Naive thymus-derived CD8-positive, alpha-beta T cell (primary cell): Measurements from ENCODE around the gene ELL2. TPM values are rescaled to one million over a fixed set of nuclear protein-coding genes. Genes with fewer than 3 reads are reported as not detected.
A peak's percentile ranks its signal among the peaks of the same experiment; 100 is the strongest.

ENCODE experiments used
- ATAC-seq, 2 donors: fragments of 150-1000 bp; cut with Tn5 transposase in 1 of 2; sonication (Bioruptor Pico), chemical (Tn5 transposase) in 1 of 2; 1 replicate in 1 of 2; 2 replicates in 1 of 2; pipeline ENCODE4 v1.10.0; 2021; ENCODE audit warnings: mild to moderate bottlenecking in 2 of 2, moderate library complexity in 2 of 2
- POLR2A ChIA-PET: fragments of 350-600 bp; sonication (Branson Sonifier 250); formaldehyde crosslinking; loops from one replicate; lab custom pipeline; 2021; ENCODE audit warnings: antibody characterized with exemption; lab: Charles Lee
- DNase-seq, 10 donors: peaks; one replicate each; pipeline versions ENCODE4 v3.0.0 to v3.0.0-alpha.2; 2020 to 2022
- H3K27ac Mint-ChIP-seq, 10 donors: one replicate each; pipeline ENCODE4 v1.8.0; 2020 to 2022; ENCODE audit warnings: mild to moderate bottlenecking in 10 of 10, mixed read lengths in 10 of 10, moderate library complexity in 4 of 10, inconsistent platforms in 1 of 10
- H3K27me3 Mint-ChIP-seq, 5 donors: one replicate each; pipeline ENCODE4 v1.8.0; 2021 to 2022; ENCODE audit warnings: mixed read lengths in 5 of 5
- H3K36me3 Mint-ChIP-seq, 3 donors: one replicate each; pipeline ENCODE4 v1.8.0; 2020 to 2022; ENCODE audit warnings: mixed read lengths in 3 of 3, mild to moderate bottlenecking in 2 of 3, inconsistent platforms in 1 of 3
- H3K4me1 Mint-ChIP-seq, 4 donors: one replicate each; pipeline ENCODE4 v1.8.0; 2021 to 2022; ENCODE audit warnings: mixed read lengths in 4 of 4
- H3K4me3 Mint-ChIP-seq, 10 donors: one replicate each; pipeline ENCODE4 v1.8.0; 2020 to 2022; ENCODE audit warnings: mild to moderate bottlenecking in 10 of 10, mixed read lengths in 10 of 10, moderate library complexity in 6 of 10, inconsistent platforms in 1 of 10
- H3K9me3 Mint-ChIP-seq, 9 donors: one replicate each; pipeline ENCODE4 v1.8.0; 2020 to 2022; ENCODE audit warnings: mixed read lengths in 9 of 9, mild to moderate bottlenecking in 3 of 9, inconsistent platforms in 1 of 9, moderate library complexity in 1 of 9
- polyA plus RNA-seq, 3 donors: library from polyadenylated mRNA; unstranded; fragments of 300-500 nt; fragmentation: Illumina TruSeq; gene quantifications; one replicate each; pipeline ENCODE4 v1.2.3, GENCODE V29; 2021
- total RNA-seq, 8 experiments: library from RNA in 2 of 8; stranded (reverse) in 2 of 8; gene quantifications; one replicate each; pipeline ENCODE4 v1.2.3 and lab custom pipeline; 2021 to 2026

ELL2 gene
- total and polyA plus RNA-seq, 5 experiments from 2014 or later = 1.8 to 13.8 (median 3.1) TPM

DNA sequence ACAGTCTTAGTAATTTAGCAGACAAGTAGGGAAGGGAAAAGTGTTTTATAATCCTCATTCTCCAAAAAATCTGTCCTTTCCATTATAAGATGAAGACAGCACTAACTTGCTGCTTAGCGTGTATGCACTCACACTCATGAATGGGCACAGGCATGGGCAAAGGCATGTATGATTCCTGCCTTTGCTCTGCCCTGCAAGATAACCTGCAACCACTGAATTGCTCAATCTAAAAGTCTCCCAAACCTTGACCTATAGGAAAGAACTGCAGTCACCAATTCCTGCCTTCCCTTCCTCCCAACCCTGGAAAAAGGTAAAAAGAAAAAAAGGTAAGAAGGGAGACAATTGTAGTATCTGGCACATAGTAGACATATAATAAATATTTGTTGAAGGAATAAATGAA lies 40.8 kb downstream of the ELL2 start:
- no peak overlapping the region for H3K4me3 Mint-ChIP-seq
- H3K27me3 Mint-ChIP-seq = no peaks in the 10 kb centered on the region
- POLR2A ChIA-PET = no interaction called here
- ATAC-seq = no peak
- DNase-seq = no peak
- no peaks in the 10 kb centered on the region for H3K9me3 Mint-ChIP-seq
- H3K4me1 Mint-ChIP-seq = peaks cover 8 to 27% (median 12%) of the 10 kb centered on the region in 4 donors
- H3K36me3 Mint-ChIP-seq = peaks cover 0 to 2% (median 0%) of the 10 kb centered on the region in 3 donors
- H3K27ac Mint-ChIP-seq = no peak overlapping the region

- peaks cover 0 to 2% (median 0%) of the 10 kb centered on the region in 3 donors for H3K36me3 Mint-ChIP-seq
- DNase-seq = no peak
- POLR2A ChIA-PET = no interaction called here
- no peaks in the 10 kb centered on the region for H3K27me3 Mint-ChIP-seq
- H3K4me3 Mint-ChIP-seq = no peak overlapping the region
- H3K27ac Mint-ChIP-seq = no peak overlapping the region
- no peak for ATAC-seq
- peaks cover 13 to 28% (median 15%) of the 10 kb centered on the region in 4 donors for H3K4me1 Mint-ChIP-seq
- no peaks in the 10 kb centered on the region for H3K9me3 Mint-ChIP-seq
Measured at GRCh38 chr5:95919658-95920057, 42.0 kb downstream of the ELL2 start.

- no peak for ATAC-seq
Measured at GRCh38 chr5:95918421-95919006, 43.1 kb downstream of the ELL2 start.

GRCh38 chr5:95917207-95917606 lies 44.4 kb downstream of the ELL2 start:
- Mint-ChIP-seq H3K27ac (no peak overlapping the region), H3K4me3 (no peak overlapping the region), H3K9me3 (no peaks in the 10 kb centered on the region), H3K27me3 (no peaks in the 10 kb centered on the region), H3K36me3 (peaks cover 5 to 11% (median 5%) of the 10 kb centered on the region in 3 donors), H3K4me1 (peaks cover 11 to 19% (median 15%) of the 10 kb centered on the region in 4 donors)
- DNase-seq (no peak), ATAC-seq (no peak)
- POLR2A ChIA-PET = no interaction called here

More at GRCh38 chr5:95918421-95919006, 43.1 kb downstream of the ELL2 start:
- POLR2A ChIA-PET = no interaction called here
- peaks cover 13 to 19% (median 15%) of the 10 kb centered on the region in 4 donors for H3K4me1 Mint-ChIP-seq
- no peak for DNase-seq
- no peaks in the 10 kb centered on the region for H3K27me3 Mint-ChIP-seq
- peak overlapping the region in 1 of 10 donors; percentile 15 for H3K27ac Mint-ChIP-seq
- no peaks in the 10 kb centered on the region for H3K9me3 Mint-ChIP-seq
- no peak overlapping the region for H3K4me3 Mint-ChIP-seq
- H3K36me3 Mint-ChIP-seq = peaks cover under 1 to 4% (median 1%) of the 10 kb centered on the region in 3 donors

DNA sequence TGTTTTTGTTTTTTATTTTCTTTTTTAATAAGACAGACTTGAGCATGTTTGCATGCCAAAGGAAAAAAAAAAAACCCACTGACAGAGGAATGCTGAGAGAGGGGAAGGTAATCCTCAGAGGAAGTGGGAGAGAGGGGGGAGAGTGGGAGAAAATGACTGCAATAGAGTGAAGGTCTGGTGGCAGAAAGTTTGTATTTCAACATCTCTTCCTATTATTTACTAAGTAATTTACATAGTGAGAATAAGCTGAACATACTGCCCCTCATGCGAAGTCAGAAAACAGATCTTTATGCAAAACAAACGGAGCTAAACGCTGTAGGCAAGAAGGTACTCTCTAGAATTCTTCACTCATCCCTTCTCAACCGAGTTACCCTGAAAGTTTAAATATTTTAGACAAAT lies 45.0 kb downstream of the ELL2 start:
- Mint-ChIP-seq H3K27me3 (no peaks in the 10 kb centered on the region), H3K4me3 (no peak overlapping the region), H3K9me3 (no peaks in the 10 kb centered on the region), H3K4me1 (peaks cover 12 to 19% (median 15%) of the 10 kb centered on the region in 4 donors), H3K36me3 (peaks cover 5 to 14% (median 7%) of the 10 kb centered on the region in 3 donors), H3K27ac (peak overlapping the region in 1 of 10 donors; percentile 22)
- no peak for ATAC-seq
- POLR2A ChIA-PET = no interaction called here
- no peak for DNase-seq

GRCh38 chr5:95915999-95916686 lies 45.5 kb downstream of the ELL2 start:
- ATAC-seq = peak; percentile 23 to 57

GRCh38 chr5:95913663-95914062 lies 48.0 kb downstream of the ELL2 start:
- no peak overlapping the region for H3K27ac Mint-ChIP-seq
- POLR2A ChIA-PET = no interaction called here
- no peak overlapping the region for H3K4me3 Mint-ChIP-seq
- no peaks in the 10 kb centered on the region for H3K9me3 Mint-ChIP-seq
- no peak for ATAC-seq
- no peaks in the 10 kb centered on the region for H3K27me3 Mint-ChIP-seq
- H3K4me1 Mint-ChIP-seq = peaks cover 13 to 19% (median 15%) of the 10 kb centered on the region in 4 donors
- no peak for DNase-seq
- peaks cover 5 to 22% (median 19%) of the 10 kb centered on the region in 3 donors for H3K36me3 Mint-ChIP-seq

More at GRCh38 chr5:95915999-95916686, 45.5 kb downstream of the ELL2 start:
- Mint-ChIP-seq H3K27ac (peak overlapping the region in 5 of 10 donors; percentile 0 to 58 (median 49)), H3K4me3 (peak overlapping the region in 2 of 10 donors; percentile 1 to 51), H3K4me1 (peaks cover 12 to 19% (median 15%) of the 10 kb centered on the region in 4 donors), H3K36me3 (peaks cover 5 to 16% (median 11%) of the 10 kb centered on the region in 3 donors), H3K27me3 (no peaks in the 10 kb centered on the region), H3K9me3 (no peaks in the 10 kb centered on the region)
- POLR2A ChIA-PET = no interaction called here
- DNase-seq = no peak

GRCh38 chr5:95912029-95912428 lies 49.6 kb downstream of the ELL2 start:
- POLR2A ChIA-PET = no interaction called here
- Mint-ChIP-seq H3K27me3 (no peaks in the 10 kb centered on the region), H3K9me3 (no peaks in the 10 kb centered on the region), H3K27ac (peak overlapping the region in 1 of 10 donors; percentile 47), H3K36me3 (peaks cover 5 to 22% (median 19%) of the 10 kb centered on the region in 3 donors), H3K4me1 (peaks cover 13 to 21% (median 14%) of the 10 kb centered on the region in 4 donors), H3K4me3 (no peak overlapping the region)
- ATAC-seq = no peak
- DNase-seq = no peak

DNA sequence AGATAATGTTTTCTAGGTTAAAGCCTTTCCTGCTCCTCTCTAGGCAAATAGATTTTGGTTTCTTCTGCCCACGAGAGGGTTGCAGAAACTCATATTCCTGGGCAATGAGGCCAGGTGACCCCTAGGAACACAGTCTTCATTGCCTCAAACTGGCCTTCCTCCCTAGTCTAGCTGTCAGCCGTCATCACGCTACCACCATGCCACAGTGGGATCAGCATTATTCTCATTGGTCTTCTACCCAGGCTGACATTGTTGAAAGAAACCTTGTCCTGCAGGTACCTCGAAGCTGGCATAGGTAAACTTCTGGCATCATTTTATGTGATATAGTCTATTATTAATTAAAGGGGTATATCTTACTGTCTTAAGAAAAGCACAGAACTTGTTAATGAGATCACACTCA lies 51.1 kb downstream of the ELL2 start:
- DNase-seq (no peak), ATAC-seq (no peak)
- peaks cover 0 to 7% (median 3%) of the 10 kb centered on the region in 4 donors for H3K4me1 Mint-ChIP-seq
- no peak overlapping the region for H3K4me3 Mint-ChIP-seq
- H3K9me3 Mint-ChIP-seq = no peaks in the 10 kb centered on the region
- H3K36me3 Mint-ChIP-seq = peaks cover 9 to 23% (median 23%) of the 10 kb centered on the region in 3 donors
- no peaks in the 10 kb centered on the region for H3K27me3 Mint-ChIP-seq
- no peak overlapping the region for H3K27ac Mint-ChIP-seq
- POLR2A ChIA-PET = no interaction called here

DNA sequence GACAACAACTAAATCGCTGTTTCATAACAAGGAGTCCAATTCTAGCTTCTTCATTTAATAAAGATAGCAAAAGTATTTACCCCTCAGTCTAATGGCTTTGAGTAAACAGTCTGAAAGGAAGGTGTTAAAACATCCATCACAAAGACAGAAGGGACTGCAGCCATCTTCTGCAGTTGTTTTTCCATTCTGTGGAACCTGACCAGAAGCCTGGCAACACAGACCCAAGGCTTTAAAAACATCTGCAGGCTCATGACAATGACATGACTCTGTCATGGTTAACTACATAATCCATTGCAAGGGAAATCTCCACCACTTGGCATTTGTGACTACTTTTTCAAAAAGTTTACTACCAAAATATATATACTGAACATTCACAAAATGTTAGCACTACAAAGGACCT lies 51.9 kb downstream of the ELL2 start:
- ATAC-seq (no peak), DNase-seq (no peak)
- Mint-ChIP-seq H3K4me1 (peaks cover 0 to 5% (median 1%) of the 10 kb centered on the region in 4 donors), H3K27ac (no peak overlapping the region), H3K36me3 (peaks cover 9 to 25% (median 25%) of the 10 kb centered on the region in 3 donors), H3K4me3 (no peak overlapping the region), H3K27me3 (no peaks in the 10 kb centered on the region), H3K9me3 (no peaks in the 10 kb centered on the region)
- POLR2A ChIA-PET = no interaction called here

DNA sequence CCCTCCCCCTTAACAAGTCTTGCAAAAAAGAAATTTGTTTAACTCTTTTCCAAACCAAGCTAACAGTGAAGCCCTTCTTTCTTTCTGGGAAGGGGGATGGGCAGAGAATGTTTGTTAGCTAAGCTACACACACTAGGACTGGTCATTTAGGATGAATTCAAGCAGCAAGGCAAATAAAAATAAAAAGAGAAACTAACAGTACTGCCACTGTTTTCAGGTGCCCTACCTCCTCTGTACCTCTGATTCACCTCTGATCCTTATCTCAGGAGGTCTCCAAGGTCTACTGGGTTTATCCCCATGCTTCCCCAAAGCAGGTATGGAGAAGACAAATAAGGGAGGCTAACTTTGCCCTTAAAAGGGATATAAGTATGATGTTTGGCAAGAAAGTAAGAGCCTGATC lies 52.9 kb downstream of the ELL2 start:
- H3K27me3 Mint-ChIP-seq = no peaks in the 10 kb centered on the region
- peaks cover 0 to 5% (median 1%) of the 10 kb centered on the region in 4 donors for H3K4me1 Mint-ChIP-seq
- POLR2A ChIA-PET = no interaction called here
- H3K4me3 Mint-ChIP-seq = no peak overlapping the region
- DNase-seq (no peak), ATAC-seq (no peak)
- no peak overlapping the region for H3K27ac Mint-ChIP-seq
- H3K9me3 Mint-ChIP-seq = no peaks in the 10 kb centered on the region
- H3K36me3 Mint-ChIP-seq = peaks cover 9 to 27% (median 25%) of the 10 kb centered on the region in 3 donors

GRCh38 chr5:95907740-95908706 lies 53.6 kb downstream of the ELL2 start:
- no peak for ATAC-seq
- Mint-ChIP-seq H3K4me3 (no peak overlapping the region), H3K9me3 (no peaks in the 10 kb centered on the region), H3K27me3 (no peaks in the 10 kb centered on the region), H3K27ac (no peak overlapping the region), H3K4me1 (peaks cover 0 to 5% (median 1%) of the 10 kb centered on the region in 4 donors), H3K36me3 (peaks cover 4 to 23% (median 22%) of the 10 kb centered on the region in 3 donors)
- POLR2A ChIA-PET = no interaction called here
- no peak for DNase-seq
